Prostate gland (tissue), 2 donors: Measurements from ENCODE around the gene NDUFA3. TPM values are rescaled to one million over a fixed set of nuclear protein-coding genes. Genes with fewer than 3 reads are reported as not detected.

Experiments
- DNase-seq: peaks from one replicate; pipeline ENCODE4 v3.0.0-alpha.2; 2019; ENCODE audit warnings: low spot score
- H3K27ac ChIP-seq, 2 donors: fragments of 200-600 bp; sonication (generic); 2 replicates each; pipeline ENCODE4 v1.5.1; 2017 to 2019
- H3K27me3 ChIP-seq: fragments of 200-600 bp; sonication (generic); replicated peaks from 2 replicates; pipeline ENCODE4 v1.5.1; 2019; ENCODE audit not compliant: insufficient read depth
- H3K36me3 ChIP-seq, 2 donors: fragments of 200-600 bp; sonication (generic); 1 replicate in 1 of 2; 2 replicates in 1 of 2; pipeline versions ENCODE4 v1.5.1 to v1.8.1; 2017 to 2019
- H3K4me1 ChIP-seq: fragments of 200-600 bp; sonication (generic); replicated peaks from 2 replicates; pipeline ENCODE4 v1.5.1; 2019
- H3K4me3 ChIP-seq, 2 donors: fragments of 200-600 bp; sonication (generic); 2 replicates each; pipeline ENCODE4 v1.5.1; 2017 to 2019
- H3K9me3 ChIP-seq: fragments of 200-600 bp; sonication (generic); 2 replicates; pipeline ENCODE4 v1.5.1; 2017
- CTCF ChIP-seq, 4 experiments: fragments of 200-600 bp in 2 of 4; fragments of 450-650 bp in 2 of 4; sonication (generic) in 2 of 4; IDR thresholded peaks; 1 replicate in 3 of 4; 2 replicates in 1 of 4; pipeline ENCODE4 v1.5.1; 2016 to 2019; ENCODE audit warnings: antibody characterized with exemption in 4 of 4, mild to moderate bottlenecking in 2 of 4, moderate library complexity in 2 of 4
- POLR2A ChIP-seq: fragments of 450-650 bp; IDR thresholded peaks from one replicate; pipeline ENCODE4 v1.6.1; 2016; ENCODE audit warnings: antibody characterized with exemption, mild to moderate bottlenecking
- POLR2AphosphoS5 ChIP-seq: sonication (generic); formaldehyde crosslinking; IDR thresholded peaks from one replicate; pipeline ENCODE4 v1.6.1; 2017; ENCODE audit warnings: antibody characterized with exemption
- WGBS: methylation state at CpG from one replicate; pipeline ENCODE4 v1.1.5; 2018; 5-methylcytosine and 5-hydroxymethylcytosine counted together
- intact Hi-C: fragments of 100-400 bp; cut with DNase I; formaldehyde crosslinking; loops from one replicate; pipeline ENCODE4 v1.14.2; 2022
- total RNA-seq, 2 donors: library from RNA; depleted of rRNA; stranded (reverse); fragments of >200 nt; gene quantifications; one replicate each; pipeline ENCODE4 v1.1.0, GENCODE V29; 2016

Gene NDUFA3
- total RNA-seq: 10 to 100 TPM; 39.4 to 48.5 TPM

DNA sequence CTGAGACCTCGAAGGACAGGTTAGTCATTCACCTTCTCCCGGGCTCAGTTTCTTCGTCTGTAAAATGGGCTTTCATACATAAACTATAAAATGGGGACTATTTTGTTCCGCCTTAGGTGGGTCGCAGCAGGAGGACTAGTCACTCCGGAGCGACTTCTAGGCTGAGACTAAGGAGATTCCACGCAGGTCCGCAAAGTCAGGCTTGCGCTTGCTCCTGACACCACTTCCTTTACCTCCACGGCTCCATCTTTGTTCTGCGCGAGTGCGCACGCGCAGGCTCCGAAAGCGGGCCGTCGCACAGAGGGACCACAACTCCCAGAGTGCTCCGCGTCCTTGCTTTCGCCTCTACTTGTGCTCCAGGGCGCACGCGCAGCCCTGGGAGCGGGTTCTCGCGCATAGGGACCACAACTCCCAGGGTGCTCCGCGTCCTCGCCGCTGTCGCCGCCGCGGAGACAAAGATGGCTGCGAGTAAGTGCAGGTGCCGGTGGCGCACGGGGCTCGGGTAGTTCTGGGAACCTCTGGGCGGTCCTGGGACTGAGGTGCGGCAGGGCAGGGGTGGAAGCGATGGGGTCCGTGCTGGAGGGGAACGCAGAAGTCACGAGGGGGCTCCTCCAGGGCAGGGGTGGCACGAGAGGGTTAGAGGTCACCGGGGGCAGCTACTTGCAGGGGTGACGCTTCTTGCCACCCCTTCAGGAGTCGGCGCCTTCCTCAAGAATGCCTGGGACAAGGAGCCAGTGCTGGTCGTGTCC is at the start of gene NDUFA3:
NDUFA3 (plus strand) TSS at position 435 of the 749 bp plus-strand sequence; CDS start at position 459, 24 bp downstream.
- intact Hi-C loops: no loop called here
- H3K4me3 ChIP-seq: peak within 1 kb of the TSS; percentile 64 to 84
- no peaks in the 10 kb centered on the region for H3K36me3 ChIP-seq
- TF ChIP-seq CTCF (IDR thresholded peaks at IDR 0.05) (peak in 1 of 4 experiments; percentile 20), POLR2A (peak; percentile 60), POLR2AphosphoS5 (peak; percentile 100)
- peak; percentile 97 for DNase-seq
- H3K27ac ChIP-seq: peak within 1 kb of the TSS; percentile 46 to 55
- H3K9me3 ChIP-seq: no peaks in the 10 kb centered on the region
- H3K4me1 ChIP-seq: peaks cover 3% of the 10 kb centered on the region
- H3K27me3 ChIP-seq: no peaks in the 10 kb centered on the region
- WGBS: 2% methylated on average over 54 of the region's 54 CpGs

GRCh38 chr19:54062643-54063042 is 40.0 kb upstream of the NDUFA3 start:
- no peaks in the 10 kb centered on the region for H3K27me3 ChIP-seq
- intact Hi-C loops: no loop called here
- H3K4me3 ChIP-seq: no peak overlapping the region
- H3K36me3 ChIP-seq: no peaks in the 10 kb centered on the region
- H3K4me1 ChIP-seq: no peaks in the 10 kb centered on the region
- no peak overlapping the region for H3K27ac ChIP-seq
- no peak for DNase-seq
- TF ChIP-seq POLR2AphosphoS5: no peak
- TF ChIP-seq POLR2A: no peak
- TF ChIP-seq CTCF (IDR thresholded peaks at IDR 0.05): no peak
- no peaks in the 10 kb centered on the region for H3K9me3 ChIP-seq
- 77% methylated on average over 9 of the region's 9 CpGs for WGBS

DNA sequence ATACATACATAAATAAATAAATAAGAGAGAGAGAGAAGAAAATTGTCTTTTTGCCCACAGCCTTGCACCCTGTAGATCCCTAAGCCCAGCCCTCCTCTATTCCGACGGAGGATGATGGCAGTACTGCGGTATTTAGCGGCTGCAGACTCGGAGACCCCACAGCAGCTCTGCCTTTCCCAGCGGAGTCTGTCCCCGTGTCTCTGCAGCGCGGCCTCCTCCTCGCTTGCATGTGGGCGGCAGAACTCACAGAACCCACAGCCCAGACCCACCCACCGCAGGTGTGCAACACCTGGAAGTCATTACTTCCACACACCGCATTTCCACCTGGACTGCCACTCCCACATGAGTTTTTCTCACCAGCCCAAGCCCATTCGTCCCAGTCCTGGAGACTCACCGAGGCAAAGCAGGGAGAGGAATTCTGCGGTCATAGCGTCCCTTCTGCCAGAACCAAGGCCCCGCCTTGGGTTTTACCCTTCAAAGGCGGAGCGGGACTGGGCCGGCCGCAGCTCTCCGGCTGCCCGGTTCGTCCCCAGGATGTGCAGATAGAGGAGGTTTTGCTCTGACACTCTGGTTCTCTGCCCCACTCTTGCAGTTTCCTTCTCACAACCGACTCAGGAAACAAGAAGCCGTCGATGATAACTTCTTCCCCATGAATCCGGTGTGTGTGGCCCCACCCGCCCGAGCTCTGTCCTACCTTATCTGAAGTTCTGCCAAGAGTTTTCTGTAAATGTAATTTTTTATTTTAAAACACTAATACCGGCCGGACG is 39.1 kb upstream of the NDUFA3 start, which contains the start of gene VSTM1:
VSTM1 (minus strand) TSS at position 548 of the 767 bp plus-strand sequence; CDS start at position 428, 120 bp downstream.
- WGBS: 71% methylated on average over 34 of the region's 34 CpGs
- no peaks in the 10 kb centered on the region for H3K9me3 ChIP-seq
- no peak for DNase-seq
- H3K27me3 ChIP-seq: no peaks in the 10 kb centered on the region
- no peaks in the 10 kb centered on the region for H3K36me3 ChIP-seq
- no peaks in the 10 kb centered on the region for H3K4me1 ChIP-seq
- TF ChIP-seq CTCF (IDR thresholded peaks at IDR 0.05) (no peak), POLR2AphosphoS5 (no peak), POLR2A (no peak)
- H3K4me3 ChIP-seq: no peak within 1 kb of the TSS
- intact Hi-C loops: no loop called here
- no peak within 1 kb of the TSS for H3K27ac ChIP-seq

DNA sequence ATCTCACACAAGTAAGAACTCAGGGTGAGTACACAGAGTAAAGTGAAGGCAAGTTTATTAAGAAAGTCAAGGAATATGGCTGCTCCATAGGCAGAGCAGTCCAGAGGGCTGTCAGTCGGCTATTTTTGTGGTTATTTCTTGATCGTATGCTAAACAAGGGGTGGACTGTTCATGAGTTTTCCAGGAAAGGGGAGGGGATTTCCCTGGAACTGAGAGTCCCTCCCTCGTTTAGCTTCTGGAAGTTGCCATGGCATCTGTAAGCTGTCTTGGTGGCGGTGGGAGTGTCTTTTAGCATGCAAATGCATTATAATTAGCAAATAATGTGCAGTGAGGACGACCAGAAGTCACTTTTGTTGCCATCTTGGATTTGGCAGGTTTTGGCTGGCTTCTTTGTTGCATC is 33.2 kb upstream of the NDUFA3 start:
- Histone ChIP-seq H3K9me3 (no peaks in the 10 kb centered on the region), H3K4me1 (no peaks in the 10 kb centered on the region), H3K27ac (no peak overlapping the region), H3K4me3 (no peak overlapping the region), H3K36me3 (no peaks in the 10 kb centered on the region), H3K27me3 (no peaks in the 10 kb centered on the region)
- intact Hi-C loops: no loop called here
- WGBS: 61% methylated on average over 5 of the region's 5 CpGs
- no peak for DNase-seq
- TF ChIP-seq CTCF (IDR thresholded peaks at IDR 0.05): no peak
- no peak for TF ChIP-seq POLR2A
- no peak for TF ChIP-seq POLR2AphosphoS5
